Natural killer cell treated with Interleukin-12 subunit alpha and Interleukin-12 subunit beta and Interleukin-15 and Interleukin-18, amount 100 ng/mL, for 72 hours (primary cell): ENCODE results near the gene CD200R1L. TPM values are rescaled to one million over a fixed set of nuclear protein-coding genes. Genes with fewer than 3 reads are reported as not detected.

Experiments used
- ATAC-seq, 2 donors: fragments of 150-1000 bp; cut with Tn5 transposase in 1 of 2; sonication (Bioruptor Pico), chemical (Tn5 transposase) in 1 of 2; 2 replicates each; pipeline ENCODE4 v1.10.0; 2021
- DNase-seq: peaks from one replicate; pipeline ENCODE4 v3.0.0; 2022; ENCODE audit warnings: low spot score
- H3K27ac Mint-ChIP-seq, 2 donors: 1 replicate in 1 of 2; 2 replicates in 1 of 2; pipeline ENCODE4 v1.8.0; 2022; ENCODE audit warnings: mixed read lengths in 2 of 2, mild to moderate bottlenecking in 1 of 2, moderate library complexity in 1 of 2
- H3K27me3 Mint-ChIP-seq, 2 donors: 1 replicate in 1 of 2; 2 replicates in 1 of 2; pipeline ENCODE4 v1.8.0; 2022; ENCODE audit warnings: mixed read lengths in 2 of 2
- H3K36me3 Mint-ChIP-seq: one replicate; pipeline ENCODE4 v1.8.0; 2022; ENCODE audit warnings: mixed read lengths
- H3K4me1 Mint-ChIP-seq, 2 donors: 1 replicate in 1 of 2; 2 replicates in 1 of 2; pipeline ENCODE4 v1.8.0; 2022; ENCODE audit warnings: low read depth in 2 of 2, mixed read lengths in 2 of 2, mild to moderate bottlenecking in 1 of 2
- H3K4me3 Mint-ChIP-seq: one replicate; pipeline ENCODE4 v1.8.0; 2022; ENCODE audit warnings: mixed read lengths
- H3K9me3 Mint-ChIP-seq: 2 replicates; pipeline ENCODE4 v1.8.0; 2022; ENCODE audit warnings: mixed read lengths
- total RNA-seq, 2 donors: library from RNA; stranded (reverse); gene quantifications; one replicate each; pipeline ENCODE4 v1.2.3, GENCODE V29; 2022

CD200R1L gene
- total RNA-seq, 2 donors from 2014 or later, result not detected

GRCh38 chr3:112793326-112794081 lies 53.2 kb downstream of the CD200R1L start:
- Mint-ChIP-seq H3K27ac (no peak overlapping the region), H3K4me1 (peaks cover 0 to 2% of the 10 kb centered on the region in 2 donors), H3K4me3 (no peak overlapping the region), H3K9me3 (no peaks in the 10 kb centered on the region), H3K36me3 (no peaks in the 10 kb centered on the region), H3K27me3 (peaks cover 0 to 3% of the 10 kb centered on the region in 2 donors)
- ATAC-seq, result no peak
- DNase-seq, result no peak

- DNase-seq (no peak), ATAC-seq (no peak)
- Mint-ChIP-seq H3K27ac (no peak overlapping the region), H3K4me1 (peaks cover 0 to 2% of the 10 kb centered on the region in 2 donors), H3K36me3 (no peaks in the 10 kb centered on the region), H3K27me3 (peaks cover 0 to 3% of the 10 kb centered on the region in 2 donors), H3K9me3 (no peaks in the 10 kb centered on the region), H3K4me3 (no peak overlapping the region)
Measured at GRCh38 chr3:112791736-112792135, 54.9 kb downstream of the CD200R1L start.

GRCh38 chr3:112789787-112790186 lies 56.9 kb downstream of the CD200R1L start:
- no peaks in the 10 kb centered on the region for H3K36me3 Mint-ChIP-seq
- no peak overlapping the region for H3K4me3 Mint-ChIP-seq
- H3K4me1 Mint-ChIP-seq, result peaks cover 0 to 2% of the 10 kb centered on the region in 2 donors
- H3K9me3 Mint-ChIP-seq, result no peaks in the 10 kb centered on the region
- ATAC-seq (no peak), DNase-seq (no peak)
- peaks cover 0 to 3% of the 10 kb centered on the region in 2 donors for H3K27me3 Mint-ChIP-seq
- H3K27ac Mint-ChIP-seq, result no peak overlapping the region

- Mint-ChIP-seq H3K9me3 (no peaks in the 10 kb centered on the region), H3K4me3 (no peak overlapping the region), H3K27ac (no peak overlapping the region), H3K36me3 (no peaks in the 10 kb centered on the region), H3K4me1 (no peaks in the 10 kb centered on the region), H3K27me3 (no peaks in the 10 kb centered on the region)
- no peak for DNase-seq
- no peak for ATAC-seq
Measured at GRCh38 chr3:112786881-112787579, 59.6 kb downstream of the CD200R1L start.

- H3K9me3 Mint-ChIP-seq, result no peaks in the 10 kb centered on the region
- no peak overlapping the region for H3K4me3 Mint-ChIP-seq
Measured at GRCh38 chr3:112786002-112786590, 60.6 kb downstream of the CD200R1L start.

GRCh38 chr3:112785321-112786001 lies 61.2 kb downstream of the CD200R1L start:
- Mint-ChIP-seq H3K4me3 (no peak overlapping the region), H3K9me3 (no peaks in the 10 kb centered on the region), H3K27ac (no peak overlapping the region), H3K27me3 (peaks cover 0 to 5% of the 10 kb centered on the region in 2 donors), H3K36me3 (no peaks in the 10 kb centered on the region), H3K4me1 (no peaks in the 10 kb centered on the region)
- DNase-seq (no peak), ATAC-seq (no peak)

More at GRCh38 chr3:112786002-112786590, 60.6 kb downstream of the CD200R1L start:
- Mint-ChIP-seq H3K27ac (no peak overlapping the region), H3K36me3 (no peaks in the 10 kb centered on the region), H3K27me3 (peaks cover 0 to 3% of the 10 kb centered on the region in 2 donors), H3K4me1 (no peaks in the 10 kb centered on the region)
- DNase-seq (no peak), ATAC-seq (no peak)

GRCh38 chr3:112782491-112782890 lies 64.2 kb downstream of the CD200R1L start:
- Mint-ChIP-seq H3K4me3 (no peak overlapping the region), H3K36me3 (no peaks in the 10 kb centered on the region), H3K4me1 (peaks cover 9 to 12% of the 10 kb centered on the region in 2 donors), H3K9me3 (no peaks in the 10 kb centered on the region), H3K27me3 (peaks cover 0 to 5% of the 10 kb centered on the region in 2 donors), H3K27ac (no peak overlapping the region)
- no peak for DNase-seq
- no peak for ATAC-seq

- DNase-seq (no peak), ATAC-seq (no peak)
- Mint-ChIP-seq H3K36me3 (no peaks in the 10 kb centered on the region), H3K4me3 (no peak overlapping the region), H3K27me3 (peaks cover 0 to 5% of the 10 kb centered on the region in 2 donors), H3K27ac (no peak overlapping the region), H3K4me1 (peaks cover 9 to 15% of the 10 kb centered on the region in 2 donors), H3K9me3 (no peaks in the 10 kb centered on the region)
Measured at GRCh38 chr3:112781599-112781998, 65.1 kb downstream of the CD200R1L start.

GRCh38 chr3:112779558-112780480 lies 66.8 kb downstream of the CD200R1L start:
- DNase-seq (no peak), ATAC-seq (no peak)
- H3K4me3 Mint-ChIP-seq, result no peak overlapping the region
- no peaks in the 10 kb centered on the region for H3K36me3 Mint-ChIP-seq
- no peaks in the 10 kb centered on the region for H3K9me3 Mint-ChIP-seq
- peaks cover 0 to 5% of the 10 kb centered on the region in 2 donors for H3K27me3 Mint-ChIP-seq
- H3K4me1 Mint-ChIP-seq, result peaks cover 17 to 23% of the 10 kb centered on the region in 2 donors
- peak overlapping the region in 1 of 2 donors; percentile 5 for H3K27ac Mint-ChIP-seq

GRCh38 chr3:112779011-112779410 lies 67.7 kb downstream of the CD200R1L start:
- Mint-ChIP-seq H3K27me3 (peaks cover 0 to 5% of the 10 kb centered on the region in 2 donors), H3K9me3 (no peaks in the 10 kb centered on the region), H3K4me3 (no peak overlapping the region), H3K27ac (no peak overlapping the region), H3K36me3 (no peaks in the 10 kb centered on the region), H3K4me1 (peaks cover 25 to 31% of the 10 kb centered on the region in 2 donors)
- ATAC-seq, result no peak
- no peak for DNase-seq

- Mint-ChIP-seq H3K9me3 (no peaks in the 10 kb centered on the region), H3K27ac (peak overlapping the region; percentile 18), H3K36me3 (no peaks in the 10 kb centered on the region), H3K27me3 (peaks cover 0 to 5% of the 10 kb centered on the region in 2 donors), H3K4me3 (no peak overlapping the region), H3K4me1 (peaks cover 29 to 34% of the 10 kb centered on the region in 2 donors)
- ATAC-seq (no peak), DNase-seq (no peak)
Measured at GRCh38 chr3:112778353-112778948, 68.2 kb downstream of the CD200R1L start.

- ATAC-seq, result no peak
Measured at GRCh38 chr3:112777811-112778210, 68.9 kb downstream of the CD200R1L start.

More at GRCh38 chr3:112777811-112778210, 68.9 kb downstream of the CD200R1L start:
- Mint-ChIP-seq H3K4me1 (peaks cover 31 to 34% of the 10 kb centered on the region in 2 donors), H3K9me3 (no peaks in the 10 kb centered on the region), H3K27ac (peak overlapping the region; percentile 18), H3K36me3 (no peaks in the 10 kb centered on the region), H3K27me3 (peaks cover 0 to 5% of the 10 kb centered on the region in 2 donors), H3K4me3 (no peak overlapping the region)
- DNase-seq, result no peak
